Thymus (tissue), 11 donors: ENCODE data around the gene PGRMC2. TPM values are rescaled to one million over a fixed set of nuclear protein-coding genes. Genes with fewer than 3 reads are reported as not detected.

Experiments
- DNase-seq, 9 donors: peaks; one replicate each; pipeline ENCODE4 v3.0.0-alpha.2; 2013; ENCODE audit warnings: low spot score in 9 of 9, low read depth in 6 of 9, missing footprints in 1 of 9
- H3K27ac ChIP-seq, 2 donors: one replicate each; pipeline ENCODE4 v1.5.1; 2013; ENCODE audit warnings: control low read depth in 1 of 2, low read depth in 1 of 2, low read length in 1 of 2, mild to moderate bottlenecking in 1 of 2, moderate library complexity in 1 of 2
- H3K27me3 ChIP-seq, 2 donors: one replicate each; pipeline ENCODE4 v1.5.1; 2013; ENCODE audit warnings: low read length in 1 of 2; ENCODE audit not compliant: control insufficient read depth in 2 of 2, insufficient read depth in 1 of 2
- H3K36me3 ChIP-seq, 2 donors: one replicate each; pipeline ENCODE4 v1.5.1; 2013; ENCODE audit warnings: low read length in 1 of 2, mild to moderate bottlenecking in 1 of 2, moderate library complexity in 1 of 2; ENCODE audit not compliant: control insufficient read depth in 2 of 2, insufficient read depth in 2 of 2
- H3K4me1 ChIP-seq, 2 donors: one replicate each; pipeline ENCODE4 v1.5.1; 2013; ENCODE audit warnings: low read length in 2 of 2; ENCODE audit not compliant: control insufficient read depth in 2 of 2, insufficient read depth in 2 of 2
- H3K4me3 ChIP-seq, 2 donors: one replicate each; pipeline ENCODE4 v1.5.1; 2013; ENCODE audit warnings: low read length in 2 of 2, control low read depth in 1 of 2, mild to moderate bottlenecking in 1 of 2
- H3K9me3 ChIP-seq, 2 donors: one replicate each; pipeline ENCODE4 v1.5.1; 2013; ENCODE audit warnings: low read length in 1 of 2, mild to moderate bottlenecking in 1 of 2; ENCODE audit not compliant: control insufficient read depth in 2 of 2, insufficient read depth in 1 of 2
- WGBS: extraction: QIAGEN DNeasy Blood & Tissue Kit; methylation state at CpG from one replicate; pipeline ENCODE4 v1.1.7; 2013; 5-methylcytosine and 5-hydroxymethylcytosine counted together
- polyA plus RNA-seq: library from polyadenylated mRNA; stranded (reverse); fragments of 200-250 nt; gene quantifications from one replicate; pipeline ENCODE4 v1.2.3, GENCODE V29; 2013
- total RNA-seq: library from RNA; stranded (reverse); fragments of 120-200 nt; gene quantifications from one replicate; pipeline ENCODE4 v1.2.4, GENCODE V29; 2013
- donor health status: healthy.

PGRMC2 gene
- total and polyA plus RNA-seq, 2 donors = 7.5 to 34.1 TPM

- 98% methylated on average over 2 of the region's 2 CpGs for WGBS
- Histone ChIP-seq H3K27ac (no peak overlapping the region), H3K36me3 (peaks cover 0 to 5% of the 10 kb centered on the region in 2 donors), H3K4me1 (peaks cover 4 to 5% of the 10 kb centered on the region in 2 donors), H3K4me3 (no peak overlapping the region), H3K9me3 (no peaks in the 10 kb centered on the region), H3K27me3 (no peaks in the 10 kb centered on the region)
- no peak for DNase-seq
Measured at GRCh38 chr4:128283071-128283470, 4.5 kb downstream of the PGRMC2 start.

GRCh38 chr4:128282516-128282915 lies 5.1 kb downstream of the PGRMC2 start:
- Histone ChIP-seq H3K27me3 (no peaks in the 10 kb centered on the region), H3K27ac (no peak overlapping the region), H3K4me1 (peaks cover 4 to 5% of the 10 kb centered on the region in 2 donors), H3K36me3 (peaks cover 0 to 5% of the 10 kb centered on the region in 2 donors), H3K4me3 (no peak overlapping the region), H3K9me3 (no peaks in the 10 kb centered on the region)
- DNase-seq = no peak

DNA sequence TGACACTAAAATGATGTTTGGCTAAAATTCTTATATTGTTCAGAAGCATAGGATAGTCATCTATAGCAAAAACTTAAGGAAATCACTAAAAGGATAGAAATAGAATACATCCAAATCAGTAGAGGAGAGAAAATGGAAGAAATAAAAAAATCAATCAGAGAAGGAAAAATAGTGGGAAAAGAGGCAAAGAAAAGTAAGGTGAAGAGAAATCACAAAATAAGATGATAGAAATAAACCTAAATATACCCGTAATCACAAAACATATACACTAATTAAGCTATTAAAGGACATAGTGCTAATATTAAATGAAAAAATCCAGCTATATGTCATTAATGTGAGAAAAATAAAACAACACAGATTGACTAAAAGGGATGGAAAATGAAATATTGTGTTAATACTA lies 6.3 kb downstream of the PGRMC2 start:
- Histone ChIP-seq H3K9me3 (no peaks in the 10 kb centered on the region), H3K36me3 (peaks cover 0 to 5% of the 10 kb centered on the region in 2 donors), H3K27ac (no peak overlapping the region), H3K27me3 (no peaks in the 10 kb centered on the region), H3K4me3 (no peak overlapping the region), H3K4me1 (peaks cover 0 to 5% of the 10 kb centered on the region in 2 donors)
- no peak for DNase-seq
- WGBS = 100% methylated on average over 1 of the region's 1 CpG

GRCh38 chr4:128279624-128280225 lies 7.9 kb downstream of the PGRMC2 start:
- 96% methylated on average over 2 of the region's 2 CpGs for WGBS
- Histone ChIP-seq H3K9me3 (no peaks in the 10 kb centered on the region), H3K27me3 (no peaks in the 10 kb centered on the region), H3K36me3 (peaks cover 0 to 5% of the 10 kb centered on the region in 2 donors), H3K4me3 (no peak overlapping the region), H3K4me1 (no peaks in the 10 kb centered on the region), H3K27ac (no peak overlapping the region)
- no peak for DNase-seq

- WGBS = 97% methylated on average over 3 of the region's 3 CpGs
- H3K9me3 ChIP-seq = no peaks in the 10 kb centered on the region
- no peaks in the 10 kb centered on the region for H3K27me3 ChIP-seq
- no peak for DNase-seq
- no peak overlapping the region for H3K4me3 ChIP-seq
- peaks cover 0 to 5% of the 10 kb centered on the region in 2 donors for H3K36me3 ChIP-seq
- H3K4me1 ChIP-seq = no peaks in the 10 kb centered on the region
- H3K27ac ChIP-seq = no peak overlapping the region
Measured at GRCh38 chr4:128277856-128278255, 9.8 kb downstream of the PGRMC2 start.

- Histone ChIP-seq H3K4me1 (no peaks in the 10 kb centered on the region), H3K36me3 (peaks cover 3 to 17% of the 10 kb centered on the region in 2 donors), H3K4me3 (no peak overlapping the region), H3K9me3 (no peaks in the 10 kb centered on the region), H3K27me3 (no peaks in the 10 kb centered on the region), H3K27ac (no peak overlapping the region)
- DNase-seq = no peak
Measured at GRCh38 chr4:128275346-128275745, 12.3 kb downstream of the PGRMC2 start.

- H3K27me3 ChIP-seq = no peaks in the 10 kb centered on the region
- H3K4me3 ChIP-seq = no peak overlapping the region
- DNase-seq = no peak
- H3K9me3 ChIP-seq = no peaks in the 10 kb centered on the region
- WGBS = 95% methylated on average over 1 of the region's 1 CpG
- no peak overlapping the region for H3K27ac ChIP-seq
- no peaks in the 10 kb centered on the region for H3K4me1 ChIP-seq
- peaks cover 3 to 22% of the 10 kb centered on the region in 2 donors for H3K36me3 ChIP-seq
Measured at GRCh38 chr4:128271551-128271950, 16.1 kb downstream of the PGRMC2 start.

- Histone ChIP-seq H3K36me3 (peaks cover 3 to 20% of the 10 kb centered on the region in 2 donors), H3K9me3 (peaks cover 0 to 4% of the 10 kb centered on the region in 2 donors), H3K4me3 (no peak overlapping the region), H3K27me3 (no peaks in the 10 kb centered on the region), H3K4me1 (no peaks in the 10 kb centered on the region), H3K27ac (no peak overlapping the region)
- 98% methylated on average over 5 of the region's 5 CpGs for WGBS
- DNase-seq = no peak
Measured at GRCh38 chr4:128268970-128269369, 18.6 kb downstream of the PGRMC2 start.

GRCh38 chr4:128267745-128268144 lies 19.9 kb downstream of the PGRMC2 start:
- H3K4me1 ChIP-seq = no peaks in the 10 kb centered on the region
- H3K36me3 ChIP-seq = peaks cover 3 to 20% of the 10 kb centered on the region in 2 donors
- DNase-seq = no peak
- no peak overlapping the region for H3K4me3 ChIP-seq
- H3K27ac ChIP-seq = no peak overlapping the region
- WGBS = 81% methylated on average over 2 of the region's 2 CpGs
- H3K27me3 ChIP-seq = no peaks in the 10 kb centered on the region
- H3K9me3 ChIP-seq = peaks cover 0 to 6% of the 10 kb centered on the region in 2 donors
